ENCODE data around the gene ESR1.

DNA sequence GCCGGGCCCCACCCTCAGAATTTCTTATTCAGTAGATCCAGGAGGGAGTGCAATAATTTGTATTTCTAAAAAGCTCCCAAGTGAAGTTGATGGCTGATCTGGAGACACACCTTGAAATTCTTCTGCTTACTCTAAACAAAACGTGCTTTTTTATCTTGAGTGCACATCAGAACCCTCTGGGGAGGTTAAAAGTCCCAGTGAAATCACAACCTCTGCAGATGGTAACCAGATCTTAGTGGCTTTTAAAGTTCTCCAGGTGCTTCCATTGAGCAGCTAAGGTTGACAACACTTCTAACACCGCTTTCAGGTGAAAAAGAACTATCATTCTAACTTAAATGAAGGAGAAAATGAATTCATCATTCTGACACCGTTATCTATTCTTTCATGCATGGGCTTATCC, 45.6 kb upstream of the ESR1 start:
- TF ChIP-seq JUN (IDR thresholded peaks at IDR 0.05; ENCODE audit: borderline replicate concordance, insufficient read depth, insufficient read length, low read depth): no peak
- TF ChIP-seq EZH2 (IDR thresholded peaks at IDR 0.05; ENCODE audit: borderline replicate concordance, low read depth, low read length, severe bottlenecking): no peak
- no peak for TF ChIP-seq CTCF (IDR thresholded peaks at IDR 0.05; ENCODE audit: extremely low read depth in 1 of 2, insufficient read depth in 1 of 2, low read depth in 1 of 2, low read length in 2 of 2)
- no peak for TF ChIP-seq POLR2AphosphoS5 (IDR thresholded peaks at IDR 0.05; ENCODE audit: insufficient read depth, low read depth, low read length)
